ENCODE data around the gene HUNK.

DNA sequence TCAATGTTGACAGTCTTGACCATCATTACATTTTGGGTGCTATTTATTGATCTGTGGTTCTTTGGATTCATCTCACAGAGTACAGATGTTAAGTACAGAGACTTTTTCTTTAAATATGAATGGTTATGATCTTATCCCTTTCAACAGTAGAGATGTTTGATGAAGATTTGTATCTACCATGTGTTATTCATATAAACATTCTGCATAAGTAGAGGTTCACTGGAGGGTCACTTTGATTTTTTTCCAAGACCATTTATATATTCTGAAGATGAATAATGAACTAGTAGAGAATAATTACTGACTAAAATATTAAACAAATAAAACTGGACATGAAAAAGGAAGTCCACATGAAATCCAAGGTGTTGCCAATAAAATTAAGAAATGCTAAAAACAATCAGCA is 28.6 kb upstream of the HUNK start:
- TF ChIP-seq EP300 (IDR thresholded peaks at IDR 0.05), result no peak
- no peak for TF ChIP-seq POLR2AphosphoS5 (IDR thresholded peaks at IDR 0.05)
- TF ChIP-seq, protein P1, sequence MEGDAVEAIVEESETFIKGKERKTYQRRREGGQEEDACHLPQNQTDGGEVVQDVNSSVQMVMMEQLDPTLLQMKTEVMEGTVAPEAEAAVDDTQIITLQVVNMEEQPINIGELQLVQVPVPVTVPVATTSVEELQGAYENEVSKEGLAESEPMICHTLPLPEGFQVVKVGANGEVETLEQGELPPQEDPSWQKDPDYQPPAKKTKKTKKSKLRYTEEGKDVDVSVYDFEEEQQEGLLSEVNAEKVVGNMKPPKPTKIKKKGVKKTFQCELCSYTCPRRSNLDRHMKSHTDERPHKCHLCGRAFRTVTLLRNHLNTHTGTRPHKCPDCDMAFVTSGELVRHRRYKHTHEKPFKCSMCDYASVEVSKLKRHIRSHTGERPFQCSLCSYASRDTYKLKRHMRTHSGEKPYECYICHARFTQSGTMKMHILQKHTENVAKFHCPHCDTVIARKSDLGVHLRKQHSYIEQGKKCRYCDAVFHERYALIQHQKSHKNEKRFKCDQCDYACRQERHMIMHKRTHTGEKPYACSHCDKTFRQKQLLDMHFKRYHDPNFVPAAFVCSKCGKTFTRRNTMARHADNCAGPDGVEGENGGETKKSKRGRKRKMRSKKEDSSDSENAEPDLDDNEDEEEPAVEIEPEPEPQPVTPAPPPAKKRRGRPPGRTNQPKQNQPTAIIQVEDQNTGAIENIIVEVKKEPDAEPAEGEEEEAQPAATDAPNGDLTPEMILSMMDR (IDR thresholded peaks at IDR 0.05), result no peak

Measured in suprapubic skin (tissue), 4 donors.